ENCODE data around the gene CPB2.

CPB2 gene

GRCh38 chr13:46136688-46137087, 31.9 kb upstream of the CPB2 start:
- H4K91ac ChIP-seq (ENCODE audit: low read depth, low read length, poor library complexity) = no peak overlapping the region
- no peak overlapping the region for H3K4me2 ChIP-seq (ENCODE audit: insufficient read depth, low read length, poor library complexity, severe bottlenecking)
- H3K27ac ChIP-seq (replicated peaks; ENCODE audit: low read length) = no peak overlapping the region
- H2AFZ ChIP-seq (ENCODE audit: low read length) = no peak overlapping the region
- H3K14ac ChIP-seq (ENCODE audit: low read length) = no peak overlapping the region
- no peaks in the 10 kb centered on the region for H3K9me3 ChIP-seq (replicated peaks in 1 of 2; ENCODE audit: control insufficient read depth in 2 of 2, insufficient read depth in 1 of 2, low read depth in 1 of 2, low read length in 2 of 2)
- H4K8ac ChIP-seq (ENCODE audit: low read depth, low read length) = no peak overlapping the region
- no peak overlapping the region for H2AK5ac ChIP-seq (ENCODE audit: low read depth, low read length)
- peaks cover 0 to 4% of the 10 kb centered on the region in 2 donors for H3K4me1 ChIP-seq (ENCODE audit: control insufficient read depth in 2 of 2, insufficient read depth in 1 of 2, low read depth in 1 of 2, low read length in 2 of 2)
- no peak overlapping the region for H2BK120ac ChIP-seq (ENCODE audit: low read depth, low read length)
- H3K18ac ChIP-seq (ENCODE audit: low read length) = no peak overlapping the region
- no peak overlapping the region for H2BK5ac ChIP-seq (ENCODE audit: low read length)
- no peak overlapping the region for H3K9ac ChIP-seq (ENCODE audit: low read depth, low read length, poor library complexity)
- H2BK15ac ChIP-seq (ENCODE audit: low read length) = no peak overlapping the region
- H3K36me3 ChIP-seq (replicated peaks in 1 of 2; ENCODE audit: control insufficient read depth in 2 of 2, insufficient read depth in 2 of 2, low read length in 2 of 2) = no peaks in the 10 kb centered on the region
- H2BK12ac ChIP-seq (ENCODE audit: low read length) = no peak overlapping the region
- WGBS, 2 donors (ENCODE audit: extremely low coverage in 2 of 2, insufficient read length in 2 of 2, insufficient replicate concordance in 1 of 2) = no CpG with 5 or more reads among the region's 4 CpGs
- H3K79me1 ChIP-seq (ENCODE audit: low read depth, low read length) = no peaks in the 10 kb centered on the region
- no peak overlapping the region for H3K23ac ChIP-seq (ENCODE audit: low read depth, low read length, poor library complexity)
- H3K27me3 ChIP-seq (ENCODE audit: control insufficient read depth in 3 of 3, insufficient read depth in 3 of 3, low read depth in 1 of 3, low read length in 3 of 3) = no peaks in the 10 kb centered on the region
- H3K4ac ChIP-seq (ENCODE audit: low read length) = no peak overlapping the region
- no peak overlapping the region for H3K4me3 ChIP-seq (ENCODE audit: low read length in 2 of 2)
- DNase-seq (ENCODE audit: low spot score) = no peak

- Histone ChIP-seq H3K4me2 (ENCODE audit: insufficient read depth, low read length, poor library complexity, severe bottlenecking) (no peak overlapping the region), H2BK12ac (ENCODE audit: low read length) (no peak overlapping the region), H3K18ac (ENCODE audit: low read length) (no peak overlapping the region), H2BK5ac (ENCODE audit: low read length) (no peak overlapping the region), H4K91ac (ENCODE audit: low read depth, low read length, poor library complexity) (no peak overlapping the region), H2AK5ac (ENCODE audit: low read depth, low read length) (no peak overlapping the region), H3K79me1 (ENCODE audit: low read depth, low read length) (no peaks in the 10 kb centered on the region), H3K27me3 (ENCODE audit: control insufficient read depth in 3 of 3, insufficient read depth in 3 of 3, low read depth in 1 of 3, low read length in 3 of 3) (no peaks in the 10 kb centered on the region), H3K23ac (ENCODE audit: low read depth, low read length, poor library complexity) (no peak overlapping the region), H2AFZ (ENCODE audit: low read length) (no peak overlapping the region), H3K27ac (replicated peaks; ENCODE audit: low read length) (no peak overlapping the region), H3K4me1 (ENCODE audit: control insufficient read depth in 2 of 2, insufficient read depth in 1 of 2, low read depth in 1 of 2, low read length in 2 of 2) (peaks cover 0 to 4% of the 10 kb centered on the region in 2 donors), H2BK120ac (ENCODE audit: low read depth, low read length) (no peak overlapping the region), H3K4me3 (ENCODE audit: low read length in 2 of 2) (no peak overlapping the region), H4K8ac (ENCODE audit: low read depth, low read length) (no peak overlapping the region), H3K9ac (ENCODE audit: low read depth, low read length, poor library complexity) (no peak overlapping the region), H3K14ac (ENCODE audit: low read length) (no peak overlapping the region), H3K9me3 (replicated peaks in 1 of 2; ENCODE audit: control insufficient read depth in 2 of 2, insufficient read depth in 1 of 2, low read depth in 1 of 2, low read length in 2 of 2) (no peaks in the 10 kb centered on the region), H3K36me3 (replicated peaks in 1 of 2; ENCODE audit: control insufficient read depth in 2 of 2, insufficient read depth in 2 of 2, low read length in 2 of 2) (no peaks in the 10 kb centered on the region), H2BK15ac (ENCODE audit: low read length) (no peak overlapping the region), H3K4ac (ENCODE audit: low read length) (no peak overlapping the region)
- WGBS, 2 donors (ENCODE audit: extremely low coverage in 2 of 2, insufficient read length in 2 of 2, insufficient replicate concordance in 1 of 2) = no CpG with 5 or more reads among the region's 4 CpGs
- DNase-seq (ENCODE audit: low spot score) = no peak
These were observed 30.2 kb upstream of the CPB2 start for GRCh38 chr13:46134961-46135522.

DNA sequence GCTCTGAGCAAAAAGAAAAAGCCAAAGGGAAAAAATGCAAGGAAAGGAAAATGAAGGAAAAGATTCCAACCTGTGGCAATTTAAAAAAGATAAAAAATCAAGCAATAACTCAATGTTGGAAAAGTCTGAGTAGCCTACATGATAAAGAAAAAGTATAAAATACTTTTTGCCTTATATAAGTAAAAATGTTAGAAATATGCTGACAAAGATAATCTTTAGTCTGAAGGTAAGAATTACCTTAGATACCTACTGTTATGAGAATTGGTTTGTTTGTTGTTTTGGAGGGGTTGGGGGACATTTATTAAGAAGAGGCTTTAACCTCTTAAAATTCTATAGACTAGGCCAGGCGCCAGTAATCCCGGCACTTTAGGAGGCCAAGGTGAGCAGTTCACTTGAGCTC, 29.7 kb upstream of the CPB2 start:
- no peak overlapping the region for H3K4me2 ChIP-seq (ENCODE audit: insufficient read depth, low read length, poor library complexity, severe bottlenecking)
- WGBS, 2 donors (ENCODE audit: extremely low coverage in 2 of 2, insufficient read length in 2 of 2, insufficient replicate concordance in 1 of 2) = no CpG with 5 or more reads among the region's 2 CpGs

DNA sequence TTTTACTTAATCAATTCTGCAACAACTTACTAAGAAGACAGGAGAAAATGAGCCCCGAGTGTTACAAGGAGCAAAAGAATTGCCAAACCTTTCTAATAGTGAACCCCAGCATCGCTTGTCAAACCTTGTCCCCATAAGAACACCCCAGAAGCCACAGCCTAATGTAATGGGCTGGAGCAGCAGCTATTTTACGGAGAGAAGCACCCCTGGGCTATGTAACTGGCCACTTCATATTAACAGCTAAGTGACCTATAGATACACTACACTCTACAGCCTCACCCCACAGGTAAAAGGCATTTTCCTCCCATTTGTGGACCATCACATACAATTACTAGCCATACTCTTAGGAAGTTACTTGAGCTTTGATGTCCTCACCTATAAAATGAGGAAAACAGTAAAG, 27.3 kb upstream of the CPB2 start:
- no peak for DNase-seq (ENCODE audit: low spot score)
- no CpG with 5 or more reads among the region's 3 CpGs for whole genome bisulfite sequencing, 2 donors (ENCODE audit: extremely low coverage in 2 of 2, insufficient read length in 2 of 2, insufficient replicate concordance in 1 of 2)
- no peak overlapping the region for H3K18ac ChIP-seq (ENCODE audit: low read length)

More for the DNA sequence above, 29.7 kb upstream of the CPB2 start:
- Histone ChIP-seq H4K91ac (ENCODE audit: low read depth, low read length, poor library complexity) (no peak overlapping the region), H2BK120ac (ENCODE audit: low read depth, low read length) (no peak overlapping the region), H3K36me3 (replicated peaks in 1 of 2; ENCODE audit: control insufficient read depth in 2 of 2, insufficient read depth in 2 of 2, low read length in 2 of 2) (no peaks in the 10 kb centered on the region), H3K9ac (ENCODE audit: low read depth, low read length, poor library complexity) (no peak overlapping the region), H3K4me3 (ENCODE audit: low read length in 2 of 2) (no peak overlapping the region), H3K4me1 (ENCODE audit: control insufficient read depth in 2 of 2, insufficient read depth in 1 of 2, low read depth in 1 of 2, low read length in 2 of 2) (peaks cover 0 to 4% of the 10 kb centered on the region in 2 donors), H3K23ac (ENCODE audit: low read depth, low read length, poor library complexity) (no peak overlapping the region), H2BK12ac (ENCODE audit: low read length) (no peak overlapping the region), H4K8ac (ENCODE audit: low read depth, low read length) (no peak overlapping the region), H3K79me1 (ENCODE audit: low read depth, low read length) (no peaks in the 10 kb centered on the region), H2BK5ac (ENCODE audit: low read length) (no peak overlapping the region), H2AFZ (ENCODE audit: low read length) (no peak overlapping the region), H3K14ac (ENCODE audit: low read length) (no peak overlapping the region), H3K27ac (replicated peaks; ENCODE audit: low read length) (no peak overlapping the region), H2AK5ac (ENCODE audit: low read depth, low read length) (no peak overlapping the region), H3K4ac (ENCODE audit: low read length) (no peak overlapping the region), H3K9me3 (replicated peaks in 1 of 2; ENCODE audit: control insufficient read depth in 2 of 2, insufficient read depth in 1 of 2, low read depth in 1 of 2, low read length in 2 of 2) (no peaks in the 10 kb centered on the region), H3K18ac (ENCODE audit: low read length) (no peak overlapping the region), H3K27me3 (ENCODE audit: control insufficient read depth in 3 of 3, insufficient read depth in 3 of 3, low read depth in 1 of 3, low read length in 3 of 3) (no peaks in the 10 kb centered on the region), H2BK15ac (ENCODE audit: low read length) (no peak overlapping the region)
- DNase-seq (ENCODE audit: low spot score) = no peak

More for the DNA sequence above, 27.3 kb upstream of the CPB2 start:
- Histone ChIP-seq H3K4me2 (ENCODE audit: insufficient read depth, low read length, poor library complexity, severe bottlenecking) (no peak overlapping the region), H3K27me3 (ENCODE audit: control insufficient read depth in 3 of 3, insufficient read depth in 3 of 3, low read depth in 1 of 3, low read length in 3 of 3) (no peaks in the 10 kb centered on the region), H2BK15ac (ENCODE audit: low read length) (no peak overlapping the region), H2BK5ac (ENCODE audit: low read length) (no peak overlapping the region), H3K14ac (ENCODE audit: low read length) (no peak overlapping the region), H2BK120ac (ENCODE audit: low read depth, low read length) (no peak overlapping the region), H3K9ac (ENCODE audit: low read depth, low read length, poor library complexity) (no peak overlapping the region), H2BK12ac (ENCODE audit: low read length) (no peak overlapping the region), H3K79me1 (ENCODE audit: low read depth, low read length) (no peaks in the 10 kb centered on the region), H3K36me3 (replicated peaks in 1 of 2; ENCODE audit: control insufficient read depth in 2 of 2, insufficient read depth in 2 of 2, low read length in 2 of 2) (no peaks in the 10 kb centered on the region), H3K4me3 (ENCODE audit: low read length in 2 of 2) (no peak overlapping the region), H3K4me1 (ENCODE audit: control insufficient read depth in 2 of 2, insufficient read depth in 1 of 2, low read depth in 1 of 2, low read length in 2 of 2) (peaks cover 0 to 4% of the 10 kb centered on the region in 2 donors), H3K23ac (ENCODE audit: low read depth, low read length, poor library complexity) (no peak overlapping the region), H3K9me3 (replicated peaks in 1 of 2; ENCODE audit: control insufficient read depth in 2 of 2, insufficient read depth in 1 of 2, low read depth in 1 of 2, low read length in 2 of 2) (no peaks in the 10 kb centered on the region), H2AFZ (ENCODE audit: low read length) (no peak overlapping the region), H2AK5ac (ENCODE audit: low read depth, low read length) (no peak overlapping the region), H4K91ac (ENCODE audit: low read depth, low read length, poor library complexity) (no peak overlapping the region), H3K27ac (replicated peaks; ENCODE audit: low read length) (no peak overlapping the region), H4K8ac (ENCODE audit: low read depth, low read length) (no peak overlapping the region), H3K4ac (ENCODE audit: low read length) (no peak overlapping the region)

Measured in neuronal stem cell (in vitro differentiated cells).